GM12873 (cell line): ENCODE measurements around the gene C19orf33.

Experiments
- CTCF ChIP-seq: IDR thresholded peaks from 2 replicates; pipeline ENCODE4 v1.5.1; 2012; ENCODE audit warnings: low read depth, mild to moderate bottlenecking, moderate library complexity, low read length, control low read depth; ENCODE audit not compliant: insufficient read depth; ENCODE audit errors: missing control alignments

The C19orf33 gene

GRCh38 chr19:38265921-38266429 is 38.1 kb upstream of the C19orf33 start:
- TF ChIP-seq CTCF, result no peak

GRCh38 chr19:38266981-38267597 is 37.0 kb upstream of the C19orf33 start:
- TF ChIP-seq CTCF, result no peak

GRCh38 chr19:38267761-38268483 is 36.1 kb upstream of the C19orf33 start:
- TF ChIP-seq CTCF, result no peak

GRCh38 chr19:38268539-38268938 is 35.5 kb upstream of the C19orf33 start:
- no peak for TF ChIP-seq CTCF

GRCh38 chr19:38270587-38271167 is 33.4 kb upstream of the C19orf33 start:
- TF ChIP-seq CTCF, result no peak

GRCh38 chr19:38273499-38273898 is 30.6 kb upstream of the C19orf33 start:
- TF ChIP-seq CTCF, result no peak

GRCh38 chr19:38274739-38275138 is 29.3 kb upstream of the C19orf33 start:
- TF ChIP-seq CTCF, result no peak
